ENCODE results near the gene ROM1.

ROM1 gene

GRCh38 chr11:62607714-62608113 is 5.3 kb upstream of the ROM1 start:
- Histone ChIP-seq H4K20me1 (ENCODE audit: insufficient read depth, low read length) (no peaks in the 10 kb centered on the region), H3K79me2 (ENCODE audit: low read length) (peaks cover 13% of the 10 kb centered on the region), H3K27me3 (replicated peaks; ENCODE audit: insufficient read depth, low read length) (no peaks in the 10 kb centered on the region), H3K4me3 (ENCODE audit: low read length) (no peak overlapping the region), H3K4me2 (ENCODE audit: low read depth, low read length) (no peak overlapping the region), H3K4me1 (ENCODE audit: low read length) (no peaks in the 10 kb centered on the region), H3K27ac (ENCODE audit: low read length) (no peak overlapping the region), H3K9me2 (replicated peaks; ENCODE audit: insufficient read depth, low read length) (no peaks in the 10 kb centered on the region), H3F3A (ENCODE audit: insufficient read depth, low read length) (no peaks in the 10 kb centered on the region), H3K9me3 (replicated peaks; ENCODE audit: insufficient read depth, low read length) (no peaks in the 10 kb centered on the region), H3K36me3 (replicated peaks; ENCODE audit: insufficient read depth, low read length) (no peaks in the 10 kb centered on the region), H3K9ac (ENCODE audit: low read length) (no peak overlapping the region), H2AFZ (ENCODE audit: low read length) (no peak overlapping the region)
- TF ChIP-seq EZH2 (optimal IDR thresholded peaks at IDR 0.05; ENCODE audit: low read depth, low read length) (no peak), EZH2phosphoT487 (IDR thresholded peaks at IDR 0.05; ENCODE audit: low read length) (no peak)
- TF ChIP-seq, protein P1, sequence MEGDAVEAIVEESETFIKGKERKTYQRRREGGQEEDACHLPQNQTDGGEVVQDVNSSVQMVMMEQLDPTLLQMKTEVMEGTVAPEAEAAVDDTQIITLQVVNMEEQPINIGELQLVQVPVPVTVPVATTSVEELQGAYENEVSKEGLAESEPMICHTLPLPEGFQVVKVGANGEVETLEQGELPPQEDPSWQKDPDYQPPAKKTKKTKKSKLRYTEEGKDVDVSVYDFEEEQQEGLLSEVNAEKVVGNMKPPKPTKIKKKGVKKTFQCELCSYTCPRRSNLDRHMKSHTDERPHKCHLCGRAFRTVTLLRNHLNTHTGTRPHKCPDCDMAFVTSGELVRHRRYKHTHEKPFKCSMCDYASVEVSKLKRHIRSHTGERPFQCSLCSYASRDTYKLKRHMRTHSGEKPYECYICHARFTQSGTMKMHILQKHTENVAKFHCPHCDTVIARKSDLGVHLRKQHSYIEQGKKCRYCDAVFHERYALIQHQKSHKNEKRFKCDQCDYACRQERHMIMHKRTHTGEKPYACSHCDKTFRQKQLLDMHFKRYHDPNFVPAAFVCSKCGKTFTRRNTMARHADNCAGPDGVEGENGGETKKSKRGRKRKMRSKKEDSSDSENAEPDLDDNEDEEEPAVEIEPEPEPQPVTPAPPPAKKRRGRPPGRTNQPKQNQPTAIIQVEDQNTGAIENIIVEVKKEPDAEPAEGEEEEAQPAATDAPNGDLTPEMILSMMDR (IDR thresholded peaks at IDR 0.05; ENCODE audit: low read length): no peak
- no peak for DNase-seq

DNA sequence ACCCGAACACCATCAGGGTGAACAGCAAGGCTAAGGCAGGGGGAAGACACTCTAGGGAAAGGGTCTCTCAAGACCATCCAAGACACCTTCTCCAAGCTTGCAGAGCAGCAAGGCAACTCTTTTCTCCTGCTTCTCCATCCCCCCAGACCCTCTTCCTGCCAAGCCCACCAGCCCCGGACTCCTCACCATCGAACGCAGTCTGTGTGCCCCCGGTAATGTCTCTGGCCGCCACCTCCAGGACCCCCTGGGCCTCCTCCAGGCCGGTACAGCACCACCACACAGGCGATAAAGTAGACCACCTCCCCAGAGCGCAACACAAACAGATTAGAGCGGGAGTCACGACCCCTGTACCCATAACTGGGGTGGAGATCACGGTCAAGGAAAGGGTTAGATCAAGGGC is 4.3 kb upstream of the ROM1 start:
- Histone ChIP-seq H3K9ac (ENCODE audit: low read length) (no peak overlapping the region), H3K9me2 (replicated peaks; ENCODE audit: insufficient read depth, low read length) (no peaks in the 10 kb centered on the region), H3K27me3 (replicated peaks; ENCODE audit: insufficient read depth, low read length) (no peaks in the 10 kb centered on the region), H3K9me3 (replicated peaks; ENCODE audit: insufficient read depth, low read length) (no peaks in the 10 kb centered on the region), H3K4me3 (ENCODE audit: low read length) (no peak overlapping the region), H3K27ac (ENCODE audit: low read length) (no peak overlapping the region), H3K4me1 (ENCODE audit: low read length) (peaks cover 5% of the 10 kb centered on the region; the same call in 1 of the 2 replicates), H2AFZ (ENCODE audit: low read length) (no peak overlapping the region), H4K20me1 (ENCODE audit: insufficient read depth, low read length) (no peaks in the 10 kb centered on the region), H3K36me3 (replicated peaks; ENCODE audit: insufficient read depth, low read length) (no peaks in the 10 kb centered on the region), H3K79me2 (ENCODE audit: low read length) (peaks cover 13% of the 10 kb centered on the region), H3K4me2 (ENCODE audit: low read depth, low read length) (no peak overlapping the region), H3F3A (ENCODE audit: insufficient read depth, low read length) (peaks cover 7% of the 10 kb centered on the region)
- TF ChIP-seq, protein P1 (IDR thresholded peaks at IDR 0.05; ENCODE audit: low read length): no peak
- no peak for TF ChIP-seq EZH2phosphoT487 (IDR thresholded peaks at IDR 0.05; ENCODE audit: low read length)
- no peak for TF ChIP-seq EZH2 (optimal IDR thresholded peaks at IDR 0.05; ENCODE audit: low read depth, low read length)
- DNase-seq: no peak

DNA sequence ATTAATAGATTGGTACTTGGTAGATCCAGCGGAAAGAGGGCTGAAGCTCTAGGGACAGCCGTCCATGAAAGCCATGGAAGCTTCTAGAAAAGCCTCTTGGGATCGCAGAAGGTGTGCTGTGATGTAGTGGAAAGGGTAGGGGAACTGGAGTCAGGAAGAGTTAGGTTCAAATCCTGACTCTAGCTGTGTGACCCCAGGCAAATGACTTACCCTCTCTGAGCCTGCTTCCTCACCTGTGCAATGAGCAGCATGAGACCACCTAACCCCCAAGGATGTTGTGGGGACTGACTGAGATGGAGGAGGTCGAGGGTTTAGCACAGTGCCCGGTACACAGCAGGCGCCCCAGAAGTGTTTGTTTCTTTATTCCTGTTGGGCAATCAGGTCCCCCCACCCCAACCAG is 2.7 kb upstream of the ROM1 start:
- TF ChIP-seq EZH2 (optimal IDR thresholded peaks at IDR 0.05; ENCODE audit: low read depth, low read length) (no peak), EZH2phosphoT487 (IDR thresholded peaks at IDR 0.05; ENCODE audit: low read length) (no peak)
- TF ChIP-seq, protein P1 (IDR thresholded peaks at IDR 0.05; ENCODE audit: low read length): no peak
- DNase-seq: no peak
- Histone ChIP-seq H3K9ac (ENCODE audit: low read length) (no peak overlapping the region), H3K79me2 (ENCODE audit: low read length) (peaks cover 13% of the 10 kb centered on the region), H3K4me3 (ENCODE audit: low read length) (no peak overlapping the region), H3K27me3 (replicated peaks; ENCODE audit: insufficient read depth, low read length) (no peaks in the 10 kb centered on the region), H3K27ac (ENCODE audit: low read length) (no peak overlapping the region), H3K4me2 (ENCODE audit: low read depth, low read length) (no peak overlapping the region), H3K4me1 (ENCODE audit: low read length) (peaks cover 14% of the 10 kb centered on the region), H3K9me2 (replicated peaks; ENCODE audit: insufficient read depth, low read length) (no peaks in the 10 kb centered on the region), H3K9me3 (replicated peaks; ENCODE audit: insufficient read depth, low read length) (no peaks in the 10 kb centered on the region), H3K36me3 (replicated peaks; ENCODE audit: insufficient read depth, low read length) (no peaks in the 10 kb centered on the region), H3F3A (ENCODE audit: insufficient read depth, low read length) (peaks cover 10% of the 10 kb centered on the region), H2AFZ (ENCODE audit: low read length) (no peak overlapping the region), H4K20me1 (ENCODE audit: insufficient read depth, low read length) (no peaks in the 10 kb centered on the region)

All from MM.1S (cell line).